Mesodermal cell (in vitro differentiated cells): Measurements from ENCODE around the gene DHRS3.

Source experiments
- H3K27ac ChIP-seq: 2 replicates; pipeline ENCODE4 v1.7.0; 2013; ENCODE audit warnings: mild to moderate bottlenecking, low read depth, low read length, moderate library complexity; ENCODE audit not compliant: severe bottlenecking
- H3K36me3 ChIP-seq: 2 replicates; pipeline ENCODE4 v1.7.1; 2013; ENCODE audit warnings: mild to moderate bottlenecking, low read length, moderate library complexity; ENCODE audit not compliant: control insufficient read depth, insufficient read depth
- H3K4me1 ChIP-seq: one replicate; pipeline ENCODE4 v1.7.1; 2013; ENCODE audit warnings: mild to moderate bottlenecking, low read length; ENCODE audit not compliant: insufficient read depth, control insufficient read depth, poor library complexity, severe bottlenecking
- H3K4me3 ChIP-seq: 2 replicates; pipeline ENCODE4 v1.7.0; 2013; ENCODE audit warnings: low read length, control low read depth, mild to moderate bottlenecking; ENCODE audit not compliant: insufficient read depth, poor library complexity, severe bottlenecking; ENCODE audit errors: extremely low read depth
- H3K9me3 ChIP-seq: 2 replicates; pipeline ENCODE4 v1.7.1; 2013; ENCODE audit warnings: mild to moderate bottlenecking, low read length, moderate library complexity; ENCODE audit not compliant: control insufficient read depth
- WGBS, 2 experiments: methylation state at CpG; one replicate each; pipeline ENCODE4 v1.1.5; 2013; ENCODE audit warnings: missing lambda C conversion rate in 2 of 2; ENCODE audit not compliant: insufficient coverage in 2 of 2; 5-methylcytosine and 5-hydroxymethylcytosine counted together

DHRS3 gene

DNA sequence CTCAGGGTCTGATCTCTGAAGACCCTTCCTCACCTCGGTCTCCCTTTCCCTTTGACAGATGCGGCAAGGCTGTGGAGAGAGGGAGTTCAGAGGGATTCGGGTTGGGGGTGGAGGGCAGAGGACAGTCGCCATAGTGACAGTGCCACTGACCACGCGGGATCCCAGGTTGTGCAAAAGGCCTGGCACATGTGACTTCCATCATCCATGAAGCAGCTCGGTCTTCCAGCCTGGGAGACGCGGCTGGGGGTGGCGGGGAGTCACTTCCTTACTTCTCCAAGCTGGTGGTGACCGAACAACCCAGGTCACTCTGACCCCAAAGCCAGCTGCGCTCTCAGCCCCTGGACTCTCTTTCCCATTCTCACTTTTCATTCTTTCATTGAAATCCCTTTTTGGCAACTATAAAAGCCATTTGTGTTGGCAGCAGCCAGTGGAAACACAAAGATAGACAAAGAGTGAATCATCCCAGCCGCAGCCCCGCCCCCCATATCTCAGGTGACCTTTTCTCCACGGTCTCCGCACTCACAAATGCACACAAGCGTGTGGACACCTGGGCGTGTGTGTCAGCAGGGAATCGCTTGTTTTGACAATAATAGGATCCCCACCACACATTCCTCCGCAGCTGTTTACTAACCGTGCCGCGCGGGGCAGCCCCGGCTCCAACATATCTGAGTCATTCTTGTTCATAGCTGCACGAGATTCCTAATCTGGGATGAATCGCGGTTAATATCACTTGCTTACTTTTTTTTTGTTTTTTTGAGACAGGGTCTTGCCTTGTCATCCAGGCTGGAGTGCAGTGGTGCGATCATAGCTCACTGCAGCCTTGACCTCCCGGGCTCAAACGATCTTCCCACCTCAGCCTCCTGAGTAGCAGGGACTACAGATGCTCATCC is 68.3 kb downstream of the DHRS3 start:
- Histone ChIP-seq H3K9me3 (no peaks in the 10 kb centered on the region), H3K4me1 (peaks cover 7% of the 10 kb centered on the region), H3K36me3 (no peaks in the 10 kb centered on the region), H3K27ac (no peak overlapping the region), H3K4me3 (no peak overlapping the region)
- WGBS, 2 experiments: 88 to 92% methylated on average over 26 to 30 of the region's 31 CpGs

DNA sequence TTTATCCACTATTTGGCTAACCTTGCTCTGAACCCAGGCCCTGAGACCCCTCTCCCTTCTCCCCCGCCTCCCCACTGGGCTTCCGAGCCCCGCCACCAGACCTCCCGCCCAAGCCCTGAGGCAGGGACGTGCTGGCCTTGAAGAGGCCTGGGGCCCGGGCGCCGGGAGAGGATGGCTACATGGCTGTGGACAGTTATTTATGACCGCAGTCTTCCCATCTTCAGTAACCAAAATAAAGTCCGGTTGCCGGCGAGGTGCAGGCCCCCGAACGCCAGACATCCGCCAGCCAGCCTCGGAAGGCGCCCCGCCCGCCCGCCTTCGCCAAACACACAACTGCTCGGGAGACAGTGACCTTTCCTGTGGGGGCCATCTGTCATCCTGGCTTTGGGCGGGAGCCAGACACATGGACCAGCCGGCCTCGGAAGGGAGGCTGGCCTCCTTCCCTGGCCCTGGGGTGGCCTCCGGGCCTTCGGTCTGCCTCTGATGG is 69.0 kb downstream of the DHRS3 start:
- no peaks in the 10 kb centered on the region for H3K36me3 ChIP-seq
- H3K4me1 ChIP-seq: peaks cover 7% of the 10 kb centered on the region
- H3K9me3 ChIP-seq: no peaks in the 10 kb centered on the region
- 94 to 97% methylated on average over 17 to 27 of the region's 27 CpGs for WGBS, 2 experiments
- H3K4me3 ChIP-seq: no peak overlapping the region
- H3K27ac ChIP-seq: no peak overlapping the region

DNA sequence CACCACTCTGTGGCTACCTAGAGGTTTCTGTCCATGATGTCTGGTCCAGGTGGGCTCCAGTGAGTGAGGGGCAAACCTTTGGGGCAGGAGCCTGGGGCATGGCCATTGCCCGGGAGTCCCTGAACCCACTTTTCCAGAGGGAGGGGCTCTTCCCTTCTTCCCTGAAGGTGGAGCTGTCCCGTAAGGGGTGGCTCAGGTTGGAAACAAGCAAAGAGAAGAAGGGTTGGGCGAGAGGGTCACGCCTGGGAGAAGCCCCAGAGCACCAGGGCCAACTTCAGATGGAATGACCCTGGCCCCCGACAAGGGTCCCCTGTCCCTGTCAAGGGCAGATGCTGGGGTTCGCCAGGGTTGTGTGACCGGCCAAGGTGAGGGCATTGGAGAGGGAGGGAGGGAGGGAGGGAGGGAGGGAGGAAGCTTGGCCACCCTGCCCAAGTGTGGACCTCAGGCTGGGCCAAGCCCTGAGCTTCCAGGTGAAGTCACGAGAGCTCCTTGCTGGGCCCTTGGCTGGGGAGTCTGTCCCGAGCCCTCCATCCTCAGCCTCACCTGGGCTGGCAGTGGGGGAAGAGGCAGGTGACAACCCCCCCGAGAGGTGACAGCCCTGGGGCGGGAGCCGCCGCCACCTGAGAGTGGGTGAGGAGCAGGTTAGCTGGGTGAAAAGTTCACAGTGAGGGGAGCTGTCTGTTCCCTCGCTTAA is 69.6 kb downstream of the DHRS3 start:
- Histone ChIP-seq H3K36me3 (no peaks in the 10 kb centered on the region), H3K4me3 (no peak overlapping the region), H3K4me1 (peaks cover 5% of the 10 kb centered on the region), H3K27ac (no peak overlapping the region), H3K9me3 (no peaks in the 10 kb centered on the region)
- WGBS, 2 experiments: 85 to 88% methylated on average over 3 to 10 of the region's 14 CpGs

DNA sequence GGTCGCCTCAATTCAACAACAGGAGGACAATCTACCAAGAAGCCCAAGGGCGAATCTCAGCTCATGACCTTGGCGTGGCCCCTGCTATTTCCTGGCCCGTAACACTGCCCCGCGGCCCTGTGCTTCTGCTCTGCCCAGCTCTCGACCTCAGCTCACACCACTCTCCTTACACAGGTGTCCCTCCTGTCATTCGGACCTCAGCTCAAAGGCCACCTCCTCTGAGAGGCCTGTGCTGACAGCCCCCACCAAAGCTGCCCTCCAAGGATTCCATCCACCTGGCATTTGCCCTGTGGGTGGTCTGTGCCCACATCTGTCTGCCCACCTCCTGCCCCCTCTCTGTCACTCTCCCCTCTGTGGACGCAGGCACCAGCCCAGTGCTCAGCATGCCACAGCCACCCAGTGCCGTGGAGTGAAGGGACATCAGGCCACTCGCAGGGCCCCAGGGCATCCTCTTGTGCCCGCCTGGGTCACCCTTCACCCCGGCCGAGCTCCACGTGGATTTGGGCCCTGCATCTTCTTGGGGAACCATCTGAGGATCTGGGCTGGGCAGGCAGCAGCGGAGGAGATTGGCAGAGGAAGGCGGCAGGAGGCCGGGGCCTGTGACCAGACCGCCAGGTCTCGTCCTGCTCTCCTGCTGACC is 70.3 kb downstream of the DHRS3 start:
- Histone ChIP-seq H3K4me3 (no peak overlapping the region), H3K9me3 (no peaks in the 10 kb centered on the region), H3K4me1 (no peaks in the 10 kb centered on the region), H3K36me3 (no peaks in the 10 kb centered on the region), H3K27ac (no peak overlapping the region)
- WGBS, 2 experiments: 89 to 93% methylated on average over 17 to 19 of the region's 20 CpGs

DNA sequence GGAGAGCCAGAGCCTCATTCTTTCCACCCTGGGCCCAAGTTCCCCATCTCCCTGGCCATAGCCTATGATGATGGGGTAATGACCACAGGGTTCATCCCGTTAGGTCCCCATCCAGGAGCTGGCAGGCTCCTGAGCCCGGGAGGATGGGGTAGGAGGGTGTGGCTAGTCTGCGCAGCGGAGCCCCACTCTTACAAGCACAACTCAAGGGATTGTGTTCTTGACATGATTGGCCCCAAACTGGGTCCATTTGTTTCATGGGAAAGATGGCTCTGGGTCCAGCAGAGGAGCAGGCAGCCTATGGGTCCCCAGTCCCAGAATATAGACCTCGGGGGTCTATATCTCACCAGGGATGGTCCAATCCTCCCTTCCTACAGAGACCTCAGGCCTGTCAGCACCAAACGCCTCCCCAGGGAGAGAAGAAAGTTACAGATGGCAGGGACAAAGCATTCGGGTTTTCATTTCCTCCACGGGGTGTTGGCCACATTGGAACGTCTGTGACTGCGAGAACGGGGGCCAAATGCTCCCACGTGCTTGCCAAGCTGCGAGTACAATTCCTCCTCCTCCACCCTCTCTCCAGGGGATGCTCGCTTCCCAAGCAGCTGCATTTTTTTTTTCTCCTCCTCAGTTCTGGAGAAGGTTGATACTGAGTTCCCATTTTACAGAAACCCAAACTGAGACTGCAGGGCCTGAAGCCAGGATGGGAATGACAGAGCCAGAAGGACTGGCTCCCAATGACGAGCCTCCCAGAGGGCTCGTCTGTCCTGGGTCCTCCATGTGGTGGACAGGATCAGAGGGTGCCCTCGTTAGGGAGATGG is 71.0 kb downstream of the DHRS3 start:
- WGBS, 2 experiments: 82 to 91% methylated on average over 10 to 16 of the region's 17 CpGs
- no peaks in the 10 kb centered on the region for H3K9me3 ChIP-seq
- H3K27ac ChIP-seq: no peak overlapping the region
- no peaks in the 10 kb centered on the region for H3K36me3 ChIP-seq
- no peak overlapping the region for H3K4me3 ChIP-seq
- H3K4me1 ChIP-seq: no peaks in the 10 kb centered on the region

DNA sequence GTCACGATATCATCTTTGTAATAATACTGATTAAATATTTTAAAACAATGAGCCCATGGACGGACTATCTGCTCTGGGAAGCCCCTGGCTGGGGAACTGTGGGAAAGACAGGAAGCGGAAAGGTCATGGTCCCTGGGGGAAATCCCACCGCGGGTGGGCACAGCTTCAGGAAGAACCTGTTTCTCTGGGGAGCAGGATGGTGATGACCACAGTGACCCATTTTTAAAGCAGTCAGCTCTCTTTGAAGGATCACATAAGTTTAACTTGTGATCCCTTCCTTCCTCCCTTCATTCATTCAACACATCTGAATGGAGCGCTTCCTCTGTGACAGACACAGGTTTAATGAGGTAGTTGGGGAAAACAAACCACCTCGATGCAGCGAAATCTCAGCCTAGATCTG is 73.0 kb downstream of the DHRS3 start:
- Histone ChIP-seq H3K36me3 (no peaks in the 10 kb centered on the region), H3K27ac (no peak overlapping the region), H3K9me3 (no peaks in the 10 kb centered on the region), H3K4me3 (no peak overlapping the region), H3K4me1 (no peaks in the 10 kb centered on the region)
- 75 to 85% methylated on average over 6 to 7 of the region's 8 CpGs for WGBS, 2 experiments

DNA sequence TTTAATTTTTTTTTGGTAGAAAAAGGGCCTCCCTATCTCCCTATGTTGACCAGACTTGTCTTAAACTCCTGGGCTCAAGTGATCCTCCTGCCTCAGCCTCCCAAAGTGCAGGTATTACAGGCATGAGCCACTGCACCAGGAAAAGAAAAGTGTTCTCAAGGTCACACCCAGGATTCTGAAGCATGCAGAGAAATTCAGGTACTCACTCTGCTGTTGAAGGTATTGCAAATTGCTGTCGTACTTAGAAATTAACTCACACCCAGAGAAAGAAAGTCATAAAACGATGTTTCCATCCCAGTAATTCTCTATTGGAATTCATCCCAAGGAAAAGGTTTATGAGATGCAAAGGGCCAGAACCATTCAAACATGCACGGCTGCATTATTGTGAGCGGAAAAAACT is 73.7 kb downstream of the DHRS3 start:
- 80 to 100% methylated on average over 1 of the region's 4 CpGs for WGBS, 2 experiments
- no peaks in the 10 kb centered on the region for H3K4me1 ChIP-seq
- no peak overlapping the region for H3K4me3 ChIP-seq
- H3K27ac ChIP-seq: no peak overlapping the region
- no peaks in the 10 kb centered on the region for H3K36me3 ChIP-seq
- H3K9me3 ChIP-seq: peaks cover 3% of the 10 kb centered on the region

DNA sequence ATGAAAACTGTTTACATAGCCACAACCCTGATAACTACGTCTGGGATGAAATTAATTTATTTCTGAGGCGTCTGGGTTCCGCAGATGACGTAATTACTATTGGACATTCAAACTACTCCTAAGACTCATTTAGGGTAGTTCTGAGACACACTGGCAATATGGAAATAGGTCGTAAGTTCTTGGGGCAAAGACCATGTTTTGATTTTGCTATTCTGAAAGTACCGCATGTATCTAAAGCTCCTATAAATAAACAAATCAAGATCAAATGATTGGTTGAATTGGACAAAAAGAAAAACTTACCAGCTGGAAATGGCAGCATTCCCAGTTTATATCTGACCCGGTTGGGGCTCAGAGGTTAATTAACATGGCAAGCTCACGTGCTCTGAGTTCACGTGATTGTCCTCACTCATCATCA is 74.3 kb downstream of the DHRS3 start:
- Histone ChIP-seq H3K4me1 (no peaks in the 10 kb centered on the region), H3K36me3 (no peaks in the 10 kb centered on the region), H3K9me3 (peaks cover 3% of the 10 kb centered on the region), H3K27ac (no peak overlapping the region), H3K4me3 (no peak overlapping the region)
- WGBS, 2 experiments: 89 to 100% methylated on average over 3 to 4 of the region's 9 CpGs

DNA sequence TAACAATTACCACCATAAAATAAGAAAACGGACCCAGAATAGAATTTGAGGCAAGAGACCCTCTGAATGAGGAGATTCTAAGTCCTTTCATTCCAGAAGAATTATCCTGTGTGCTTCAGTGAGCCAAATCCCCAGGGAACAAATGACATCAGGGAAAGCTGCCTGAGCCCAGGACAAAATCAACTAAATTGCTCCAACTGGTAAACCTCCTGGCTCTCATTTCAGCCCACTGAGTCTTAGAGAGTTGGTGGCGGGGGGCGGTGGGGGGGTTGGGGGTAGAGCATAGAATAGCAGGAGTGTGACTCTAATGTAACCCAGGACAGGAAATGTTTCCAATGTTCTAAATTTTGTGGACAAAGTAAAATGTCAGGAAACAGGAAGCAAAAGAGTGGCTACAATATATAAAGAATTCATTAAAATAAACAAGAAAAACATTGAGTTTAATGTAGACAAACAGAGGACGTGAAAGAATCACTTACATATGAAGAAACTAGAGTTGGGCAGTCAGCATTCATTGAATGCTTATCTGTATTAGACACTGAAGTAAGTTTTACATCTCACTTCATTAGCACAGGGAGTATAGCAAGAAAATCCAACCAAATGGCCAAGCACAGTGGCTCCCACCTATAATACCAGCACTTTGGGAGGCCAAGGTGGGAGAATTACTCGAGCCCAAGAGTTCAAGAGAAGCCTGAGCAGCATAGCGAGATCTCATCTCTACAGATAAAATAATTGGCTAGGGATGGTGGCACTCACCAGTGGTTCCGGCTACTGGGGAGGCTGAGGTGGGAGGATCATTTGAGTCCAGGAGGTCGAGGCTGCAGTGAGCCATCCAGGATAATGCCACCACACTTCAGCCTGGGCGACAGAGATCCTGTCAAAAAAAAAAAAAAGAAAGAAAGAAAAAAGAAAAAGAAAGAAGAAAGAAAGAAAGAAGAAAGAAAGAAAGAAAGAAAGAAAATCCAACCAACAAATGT is 75.1 kb downstream of the DHRS3 start:
- WGBS, 2 experiments: 89% methylated on average over 3 of the region's 9 CpGs; no CpG with 5 or more reads in 1 of the 2 experiments
- no peak overlapping the region for H3K4me3 ChIP-seq
- H3K4me1 ChIP-seq: no peaks in the 10 kb centered on the region
- no peak overlapping the region for H3K27ac ChIP-seq
- H3K36me3 ChIP-seq: no peaks in the 10 kb centered on the region
- H3K9me3 ChIP-seq: peaks cover 3% of the 10 kb centered on the region
